Caco-2 (cell line): ENCODE measurements around the gene OTUD5. TPM values are rescaled to one million over a fixed set of nuclear protein-coding genes. Genes with fewer than 3 reads are reported as not detected.

ENCODE experiments used
- BruUV-seq: library from RNA; stranded (reverse); fragments of 400-500 nt; replicated peaks from 2 replicates; lab custom pipeline; 2021; lab: Mats Ljungman, UMichigan
- CTCF ChIA-PET: fragments of 300-600 bp; sonication (Branson Sonifier 250); formaldehyde crosslinking; loops from one replicate; lab custom pipeline; 2022; ENCODE audit warnings: antibody characterized with exemption; lab: Charles Lee
- POLR2A ChIA-PET: fragments of 300-600 bp; sonication (Branson Sonifier 250); formaldehyde crosslinking; loops from one replicate; lab custom pipeline; 2022; ENCODE audit warnings: antibody characterized with exemption; lab: Charles Lee
- DNase-seq, 2 experiments: peaks; one replicate each; pipeline versions ENCODE4 v3.0.0 to v3.0.0-alpha.2; 2020 to 2022
- H3K27me3 ChIP-seq: replicated peaks from 2 replicates; pipeline ENCODE4 v1.6.0; 2011; ENCODE audit warnings: low read length; ENCODE audit not compliant: control insufficient read depth, insufficient read depth
- H3K36me3 ChIP-seq: 2 replicates; pipeline ENCODE4 v1.5.1; 2011; ENCODE audit warnings: low read length; ENCODE audit not compliant: control insufficient read depth, insufficient read depth
- H3K4me1 ChIP-seq: fragments of 250-450 bp; sonication (Bioruptor Pico); 2 replicates; pipeline ENCODE4 v1.5.1; 2020; ENCODE audit warnings: mild to moderate bottlenecking
- H3K4me3 ChIP-seq: 2 replicates; pipeline ENCODE4 v1.5.1; 2011; ENCODE audit warnings: low read depth, mild to moderate bottlenecking, control low read depth, low read length
- H3K9me3 ChIP-seq: fragments of 250-450 bp; sonication (Bioruptor Pico); 2 replicates; pipeline ENCODE4 v1.5.1; 2020; ENCODE audit warnings: mild to moderate bottlenecking, moderate library complexity
- H3K27ac Mint-ChIP-seq: one replicate; pipeline ENCODE4 v1.8.0; 2022; ENCODE audit warnings: mixed read lengths; ENCODE audit not compliant: unreplicated experiment
- H3K27me3 Mint-ChIP-seq: one replicate; pipeline ENCODE4 v1.8.0; 2022; ENCODE audit warnings: mixed read lengths; ENCODE audit not compliant: insufficient read depth, unreplicated experiment
- H3K36me3 Mint-ChIP-seq: one replicate; pipeline ENCODE4 v1.8.0; 2022; ENCODE audit warnings: mild to moderate bottlenecking, mixed read lengths; ENCODE audit not compliant: insufficient read depth, unreplicated experiment
- H3K4me1 Mint-ChIP-seq: one replicate; pipeline ENCODE4 v1.8.0; 2022; ENCODE audit warnings: low read depth, mixed read lengths; ENCODE audit not compliant: unreplicated experiment
- H3K4me3 Mint-ChIP-seq: one replicate; pipeline ENCODE4 v1.8.0; 2022; ENCODE audit warnings: mild to moderate bottlenecking, moderate library complexity, mixed read lengths; ENCODE audit not compliant: unreplicated experiment
- H3K9me3 Mint-ChIP-seq: one replicate; pipeline ENCODE4 v1.8.0; 2022; ENCODE audit warnings: mixed read lengths; ENCODE audit not compliant: unreplicated experiment
- CTCF ChIP-seq, 2 experiments: fragments of 200-600 bp in 1 of 2; IDR thresholded peaks; 1 replicate in 1 of 2; 2 replicates in 1 of 2; pipeline versions ENCODE4 v1.5.1 to v1.8.0; 2011 to 2022; ENCODE audit warnings: antibody characterized with exemption in 1 of 2, control low read depth in 1 of 2, inconsistent platforms in 1 of 2, low read depth in 1 of 2, low read length in 1 of 2, mild to moderate bottlenecking in 1 of 2, moderate library complexity in 1 of 2; ENCODE audit not compliant: insufficient read depth in 1 of 2, severe bottlenecking in 1 of 2, unreplicated experiment in 1 of 2
- intact Hi-C: fragments of 100-400 bp; cut with micrococcal nuclease; formaldehyde crosslinking; loops from one replicate; pipeline ENCODE4 v1.10.0; 2022; ENCODE audit not compliant: unreplicated experiment
- total RNA-seq: library from RNA; stranded (reverse); gene quantifications from 2 replicates; pipeline ENCODE4 v1.2.3, GENCODE V29; 2022

The OTUD5 gene
- total RNA-seq, 1 experiment from 2014 or later = 40.6 TPM

- Histone ChIP-seq H3K4me1 (no peaks in the 10 kb centered on the region), H3K4me3 (no peak overlapping the region), H3K9me3 (no peaks in the 10 kb centered on the region), H3K27me3 (no peaks in the 10 kb centered on the region), H3K36me3 (no peaks in the 10 kb centered on the region)
- intact Hi-C loops = no loop called here
- Mint-ChIP-seq H3K4me3 (no peak overlapping the region), H3K27ac (no peak overlapping the region), H3K27me3 (no peaks in the 10 kb centered on the region), H3K4me1 (no peaks in the 10 kb centered on the region), H3K36me3 (peaks cover 15% of the 10 kb centered on the region), H3K9me3 (no peaks in the 10 kb centered on the region)
- BruUV-seq = no TSS peak
- TF ChIP-seq CTCF (IDR thresholded peaks at IDR 0.05; ENCODE audit: insufficient read depth in 1 of 2, low read depth in 1 of 2, low read length in 1 of 2, severe bottlenecking in 1 of 2, unreplicated experiment in 1 of 2) = no peak
- DNase-seq = no peak
- ChIA-PET CTCF (no interaction called here), POLR2A (no interaction called here)
Measured at GRCh38 chrX:48968377-48968776, 11.0 kb upstream of the OTUD5 start.

- Histone ChIP-seq H3K36me3 (no peaks in the 10 kb centered on the region), H3K9me3 (no peaks in the 10 kb centered on the region), H3K27me3 (no peaks in the 10 kb centered on the region), H3K4me3 (no peak overlapping the region), H3K4me1 (no peaks in the 10 kb centered on the region)
- no peaks in the 10 kb centered on the region for H3K9me3 Mint-ChIP-seq
- intact Hi-C loops = no loop called here
- no TSS peak for BruUV-seq
- TF ChIP-seq CTCF (IDR thresholded peaks at IDR 0.05; ENCODE audit: insufficient read depth in 1 of 2, low read depth in 1 of 2, low read length in 1 of 2, severe bottlenecking in 1 of 2, unreplicated experiment in 1 of 2) = no peak
- DNase-seq = no peak
- H3K27me3 Mint-ChIP-seq = no peaks in the 10 kb centered on the region
- H3K27ac Mint-ChIP-seq = no peak overlapping the region
- ChIA-PET CTCF (no interaction called here), POLR2A (interaction anchor here (0.6 kb wide), 1 partner anchor 26 kb away, joined by 4 read pairs; no protein-coding TSS in a partner anchor)
- H3K4me3 Mint-ChIP-seq = no peak overlapping the region
- peaks cover under 1% of the 10 kb centered on the region for H3K4me1 Mint-ChIP-seq
- peaks cover 7% of the 10 kb centered on the region for H3K36me3 Mint-ChIP-seq
Measured at GRCh38 chrX:48966796-48967579, 9.6 kb upstream of the OTUD5 start.

GRCh38 chrX:48965959-48966358 is 8.6 kb upstream of the OTUD5 start:
- no peaks in the 10 kb centered on the region for H3K27me3 Mint-ChIP-seq
- POLR2A ChIA-PET = no interaction called here
- intact Hi-C loops = no loop called here
- no peak for TF ChIP-seq CTCF (IDR thresholded peaks at IDR 0.05; ENCODE audit: insufficient read depth in 1 of 2, low read depth in 1 of 2, low read length in 1 of 2, severe bottlenecking in 1 of 2, unreplicated experiment in 1 of 2)
- H3K36me3 Mint-ChIP-seq = no peaks in the 10 kb centered on the region
- CTCF ChIA-PET = interaction anchor here (0.7 kb wide), 1 partner anchor 130 kb away, joined by 6 read pairs; no protein-coding TSS in a partner anchor
- Histone ChIP-seq H3K27me3 (no peaks in the 10 kb centered on the region), H3K4me1 (no peaks in the 10 kb centered on the region), H3K9me3 (no peaks in the 10 kb centered on the region), H3K4me3 (no peak overlapping the region), H3K36me3 (no peaks in the 10 kb centered on the region)
- no peak overlapping the region for H3K27ac Mint-ChIP-seq
- peaks cover 5% of the 10 kb centered on the region for H3K4me1 Mint-ChIP-seq
- H3K4me3 Mint-ChIP-seq = no peak overlapping the region
- BruUV-seq = no TSS peak
- DNase-seq = no peak
- H3K9me3 Mint-ChIP-seq = no peaks in the 10 kb centered on the region
